ENCODE results near the gene HTRA3.

DNA sequence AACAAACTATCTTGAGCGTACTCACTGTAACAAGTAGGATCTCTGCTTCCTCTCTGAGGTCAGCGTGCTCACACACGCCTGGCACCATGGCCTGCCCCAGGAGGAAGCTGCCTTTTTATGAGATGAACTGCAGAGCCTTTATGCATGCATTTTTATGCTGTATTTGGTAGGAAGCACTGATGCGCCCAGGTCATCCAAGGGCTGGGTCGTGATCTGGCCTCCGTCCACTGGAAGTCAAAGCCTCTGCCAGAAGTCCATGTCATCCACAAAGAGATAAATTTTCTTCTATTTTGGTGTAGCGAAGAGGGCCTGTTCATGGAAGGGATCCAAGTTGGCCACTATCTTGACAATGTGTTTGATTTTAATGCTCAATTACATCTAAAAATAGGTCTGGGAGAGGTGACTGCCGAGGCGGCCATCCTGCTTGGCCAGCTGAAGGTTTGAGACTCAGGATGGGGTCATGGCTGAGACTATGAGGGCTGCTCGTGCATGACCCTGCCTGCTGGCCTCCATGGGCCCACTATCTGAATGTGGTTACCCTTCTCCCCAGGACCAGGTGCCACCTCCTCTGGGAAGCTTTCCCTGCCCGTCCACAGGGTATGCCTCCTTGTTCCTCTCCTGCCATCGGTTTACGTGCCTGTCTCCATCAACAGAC, 50.3 kb downstream of the HTRA3 start:
- no peak for TF ChIP-seq CSDC2 (CRISPR knock-in tag; IDR thresholded peaks at IDR 0.05)
- no peak for TF ChIP-seq RARB (CRISPR knock-in tag; IDR thresholded peaks at IDR 0.05)
- no peak for TF ChIP-seq CREB5 (CRISPR knock-in tag; IDR thresholded peaks at IDR 0.05; ENCODE audit: low read depth)
- TF ChIP-seq TOX (CRISPR knock-in tag; IDR thresholded peaks at IDR 0.05; ENCODE audit: borderline replicate concordance), result no peak

Measured in SK-N-SH treated with all-trans-retinoic acid at 6 μM for 48 hours (cell line).